ENCODE measurements around the gene LIX1.

LIX1 gene

DNA sequence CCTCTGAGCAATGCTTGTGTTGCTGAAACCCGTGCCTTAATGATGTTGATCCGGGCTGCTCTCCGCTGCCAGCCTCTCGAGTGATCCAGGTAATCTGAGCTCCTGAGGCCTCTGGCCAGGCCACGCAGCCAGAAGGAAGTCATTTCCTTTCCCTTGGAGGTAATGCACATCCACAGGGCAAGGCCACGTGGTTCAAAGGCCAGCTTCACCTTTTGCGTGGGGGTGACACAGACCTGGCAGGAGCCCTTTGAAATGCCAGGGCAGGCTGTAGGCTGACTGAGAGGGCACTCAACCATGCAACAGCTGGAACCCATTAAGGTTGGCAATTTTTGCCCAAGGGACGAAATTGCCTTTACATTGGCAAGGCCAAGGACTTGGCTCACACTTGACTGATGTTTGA lies 80.4 kb downstream of the LIX1 start:
- no peaks in the 10 kb centered on the region for H3K4me1 Mint-ChIP-seq (ENCODE audit: low read depth)
- H3K4me3 Mint-ChIP-seq, result no peak overlapping the region
- H3K27me3 Mint-ChIP-seq, result no peaks in the 10 kb centered on the region
- no peaks in the 10 kb centered on the region for H3K36me3 Mint-ChIP-seq (ENCODE audit: low read depth)
- no peak overlapping the region for H3K27ac Mint-ChIP-seq
- peaks cover 13% of the 10 kb centered on the region for H3K9me3 Mint-ChIP-seq

GRCh38 chr5:97056263-97056662 lies 86.1 kb downstream of the LIX1 start:
- Mint-ChIP-seq H3K9me3 (peaks cover 13% of the 10 kb centered on the region), H3K4me1 (ENCODE audit: low read depth) (no peaks in the 10 kb centered on the region)

GRCh38 chr5:97049175-97049574 lies 93.2 kb downstream of the LIX1 start:
- Mint-ChIP-seq H3K4me3 (no peak overlapping the region), H3K4me1 (ENCODE audit: low read depth) (no peaks in the 10 kb centered on the region), H3K9me3 (no peaks in the 10 kb centered on the region), H3K27me3 (peaks cover 4% of the 10 kb centered on the region), H3K36me3 (ENCODE audit: low read depth) (no peaks in the 10 kb centered on the region), H3K27ac (no peak overlapping the region)

More at GRCh38 chr5:97056263-97056662, 86.1 kb downstream of the LIX1 start:
- Mint-ChIP-seq H3K27ac (no peak overlapping the region), H3K27me3 (peaks cover 5% of the 10 kb centered on the region), H3K4me3 (no peak overlapping the region), H3K36me3 (ENCODE audit: low read depth) (no peaks in the 10 kb centered on the region)

- no peaks in the 10 kb centered on the region for H3K4me1 Mint-ChIP-seq (ENCODE audit: low read depth)
- no peaks in the 10 kb centered on the region for H3K27me3 Mint-ChIP-seq
- no peak overlapping the region for H3K27ac Mint-ChIP-seq
- no peaks in the 10 kb centered on the region for H3K36me3 Mint-ChIP-seq (ENCODE audit: low read depth)
- H3K4me3 Mint-ChIP-seq, result no peak overlapping the region
- H3K9me3 Mint-ChIP-seq, result no peaks in the 10 kb centered on the region
Observed at GRCh38 chr5:97047076-97047475, 95.3 kb downstream of the LIX1 start.

GRCh38 chr5:97046270-97046982 lies 96.0 kb downstream of the LIX1 start:
- H3K4me1 Mint-ChIP-seq (ENCODE audit: low read depth), result no peaks in the 10 kb centered on the region
- no peaks in the 10 kb centered on the region for H3K9me3 Mint-ChIP-seq
- H3K4me3 Mint-ChIP-seq, result no peak overlapping the region
- H3K27ac Mint-ChIP-seq, result no peak overlapping the region
- no peaks in the 10 kb centered on the region for H3K36me3 Mint-ChIP-seq (ENCODE audit: low read depth)
- no peaks in the 10 kb centered on the region for H3K27me3 Mint-ChIP-seq

DNA sequence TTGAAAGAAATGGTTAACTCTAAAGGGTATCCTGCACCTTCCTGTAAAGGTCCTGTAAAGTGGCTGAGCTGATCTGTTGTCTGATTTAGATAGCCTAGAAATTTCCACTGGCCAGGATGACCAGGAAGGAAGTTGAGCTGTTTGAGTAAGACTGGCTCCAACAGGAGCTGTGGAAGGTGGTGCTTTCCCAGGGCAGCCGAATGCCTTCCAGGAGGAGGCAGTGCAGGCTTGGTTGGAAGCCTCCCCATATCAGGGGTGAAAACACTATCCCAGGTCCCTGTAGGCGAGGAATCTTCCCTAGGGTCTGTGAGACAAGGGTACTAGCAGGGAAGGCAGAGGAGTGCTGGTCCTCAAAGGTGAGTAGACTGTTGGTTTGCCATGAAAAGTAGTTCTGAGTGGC lies 98.4 kb downstream of the LIX1 start:
- Mint-ChIP-seq H3K4me3 (no peak overlapping the region), H3K36me3 (ENCODE audit: low read depth) (no peaks in the 10 kb centered on the region), H3K4me1 (ENCODE audit: low read depth) (no peaks in the 10 kb centered on the region), H3K27ac (no peak overlapping the region), H3K27me3 (no peaks in the 10 kb centered on the region), H3K9me3 (no peaks in the 10 kb centered on the region)

DNA sequence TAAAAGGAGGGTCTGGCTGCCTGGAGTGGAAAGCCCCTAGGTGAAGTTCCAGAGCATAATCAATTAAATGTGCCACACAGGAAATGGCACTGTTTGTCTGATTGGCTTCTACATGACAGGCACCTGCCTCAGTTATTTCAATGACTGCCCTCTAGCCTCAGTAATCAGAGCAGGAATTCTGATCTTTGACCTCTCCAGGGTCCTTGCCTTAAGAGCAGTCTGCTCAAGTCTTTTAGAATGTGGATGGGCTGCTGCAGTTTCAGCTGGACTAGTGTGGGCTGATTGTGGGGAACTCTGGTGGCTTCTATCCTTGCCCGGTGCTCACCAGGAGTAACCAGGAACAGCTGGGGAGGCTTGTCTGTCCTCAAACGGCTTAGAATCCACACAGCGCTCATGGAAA lies 98.9 kb downstream of the LIX1 start:
- H3K4me3 Mint-ChIP-seq, result no peak overlapping the region
- H3K36me3 Mint-ChIP-seq (ENCODE audit: low read depth), result no peaks in the 10 kb centered on the region
- no peaks in the 10 kb centered on the region for H3K4me1 Mint-ChIP-seq (ENCODE audit: low read depth)
- no peak overlapping the region for H3K27ac Mint-ChIP-seq
- H3K9me3 Mint-ChIP-seq, result no peaks in the 10 kb centered on the region
- H3K27me3 Mint-ChIP-seq, result no peaks in the 10 kb centered on the region

DNA sequence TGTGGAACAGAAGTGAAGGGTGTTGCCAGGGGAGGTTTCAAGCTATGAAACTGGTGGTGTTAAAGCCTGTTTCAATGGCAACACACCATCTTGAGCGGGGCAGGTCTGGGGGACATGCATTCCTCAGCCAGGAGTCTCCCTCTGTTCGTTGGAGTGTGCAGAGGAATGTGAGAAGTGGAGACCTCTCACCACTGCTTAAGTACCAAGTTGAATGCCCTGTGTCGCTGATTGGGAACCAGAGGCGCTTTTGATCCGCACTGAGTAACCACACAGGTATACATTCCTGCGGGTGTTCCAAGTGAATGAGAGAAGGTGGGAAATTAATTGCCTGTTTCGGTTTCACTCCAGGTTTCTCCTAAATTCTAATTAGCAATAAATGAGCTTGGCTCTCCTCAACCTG lies 99.4 kb downstream of the LIX1 start:
- Mint-ChIP-seq H3K27ac (no peak overlapping the region), H3K9me3 (no peaks in the 10 kb centered on the region), H3K4me1 (ENCODE audit: low read depth) (no peaks in the 10 kb centered on the region), H3K4me3 (no peak overlapping the region), H3K36me3 (ENCODE audit: low read depth) (no peaks in the 10 kb centered on the region), H3K27me3 (no peaks in the 10 kb centered on the region)

Data from stimulated activated naive CD8-positive, alpha-beta T cell treated with anti-CD3 and anti-CD28 coated beads, Interleukin-15, Interleukin-2, amounts not matched to agents 100 ng/mL and 50 ng/mL, for 24 hours (primary cell).